K562 (cell line): ENCODE measurements around the gene MRPS24. TPM values are rescaled to one million over a fixed set of nuclear protein-coding genes. Genes with fewer than 3 reads are reported as not detected.
A peak's percentile ranks its signal among the peaks of the same experiment; 100 is the strongest.

Source experiments
- ATAC-seq: fragments of 200-7000 bp; cut with Tn5 transposase; 3 replicates; pipeline ENCODE4 v1.9.1; 2020; ENCODE audit warnings: moderate library complexity
- BruUV-seq: library from RNA; stranded (reverse); fragments of 400-500 nt; replicated peaks from 2 replicates; lab custom pipeline; 2021; lab: Mats Ljungman, UMichigan
- CTCF ChIA-PET: fragments of 300-600 bp; formaldehyde crosslinking; extraction: SDS; loops from one replicate; lab custom pipeline; 2021; ENCODE audit warnings: low intra/inter-chr PET ratio; lab: Yijun Ruan, JAX
- POLR2A ChIA-PET: fragments of 300-600, 350-650 bp; sonication (Branson Sonifier 250); formaldehyde crosslinking; extraction: SDS; loops from one replicate; lab custom pipeline; 2021; ENCODE audit warnings: antibody characterized with exemption, inconsistent platforms; lab: Yijun Ruan, JAX
- DNase-seq, 4 experiments: peaks; one replicate each; pipeline versions ENCODE4 v3.0.0 to v3.0.0-alpha.2; 2011 to 2018; ENCODE audit warnings: low spot score in 3 of 4, mixed read lengths in 3 of 4; ENCODE audit errors: extremely low read depth in 1 of 4
- FAIRE-seq: peaks from 2 replicates; lab custom pipeline; 2011; peaks lifted over from hg19 to GRCh38; lab: Jason Lieb, UNC
- H2AFZ ChIP-seq: 2 replicates; pipeline ENCODE4 v1.6.0; 2011; ENCODE audit warnings: low read depth, low read length, control low read depth, inconsistent platforms
- H3K27ac ChIP-seq: fragments of 200-600 bp; 3 replicates; pipeline ENCODE4 v1.8.0; 2011; ENCODE audit warnings: low read depth, mild to moderate bottlenecking, control low read depth, inconsistent platforms, low read length, moderate library complexity, mixed read lengths; ENCODE audit errors: extremely low read depth
- H3K27me3 ChIP-seq, 2 experiments: fragments of 300-600 bp in 1 of 2; 2 replicates in 1 of 2; 3 replicates in 1 of 2; pipeline versions ENCODE4 v1.6.0 to v1.8.0; 2011; ENCODE audit warnings: inconsistent platforms in 2 of 2, low read length in 2 of 2, mild to moderate bottlenecking in 1 of 2, mixed read lengths in 1 of 2, moderate library complexity in 1 of 2; ENCODE audit not compliant: control insufficient read depth in 2 of 2, insufficient read depth in 2 of 2
- H3K36me3 ChIP-seq: fragments of 300-600 bp; 3 replicates; pipeline ENCODE4 v1.8.0; 2011; ENCODE audit warnings: mild to moderate bottlenecking, low read length, inconsistent platforms; ENCODE audit not compliant: control insufficient read depth, insufficient read depth
- H3K4me1 ChIP-seq, 2 experiments: fragments of 200-600 bp in 1 of 2; replicated peaks in 1 of 2; 2 replicates in 1 of 2; 3 replicates in 1 of 2; pipeline versions ENCODE4 v1.5.1 to v1.8.0; 2011; ENCODE audit warnings: inconsistent platforms in 2 of 2, low read length in 2 of 2, mild to moderate bottlenecking in 1 of 2, mixed read lengths in 1 of 2, moderate library complexity in 1 of 2; ENCODE audit not compliant: control insufficient read depth in 2 of 2, insufficient read depth in 2 of 2
- H3K4me2 ChIP-seq: 2 replicates; pipeline ENCODE4 v1.6.1; 2011; ENCODE audit warnings: low read length, control low read depth, inconsistent platforms, mixed read lengths; ENCODE audit not compliant: insufficient read depth
- H3K4me3 ChIP-seq: fragments of 200-600 bp; sonication (generic), shearing (Covaris generic); 2 replicates; pipeline ENCODE4 v1.5.1; 2016; ENCODE audit warnings: control low read depth, inconsistent platforms
- H3K79me2 ChIP-seq: fragments of 200-600 bp; 3 replicates; pipeline ENCODE4 v1.8.0; 2011; ENCODE audit warnings: low read length, inconsistent platforms; ENCODE audit not compliant: control insufficient read depth, insufficient read depth
- H3K9ac ChIP-seq, 2 experiments: 2 replicates each; pipeline versions ENCODE4 v1.6.0 to v1.6.1; 2011; ENCODE audit warnings: low read depth in 2 of 2, low read length in 2 of 2, control low read depth in 1 of 2, inconsistent platforms in 1 of 2, mild to moderate bottlenecking in 1 of 2, mixed read lengths in 1 of 2; ENCODE audit not compliant: insufficient read depth in 1 of 2
- H3K9me1 ChIP-seq: one replicate; pipeline ENCODE4 v1.6.0; 2011; ENCODE audit warnings: inconsistent platforms, mild to moderate bottlenecking, low read length, moderate library complexity; ENCODE audit not compliant: control insufficient read depth, insufficient read depth
- H3K9me3 ChIP-seq: replicated peaks from 2 replicates; pipeline ENCODE4 v1.5.1; 2011; ENCODE audit warnings: low read depth, low read length, inconsistent platforms; ENCODE audit not compliant: control insufficient read depth, insufficient read depth
- H4K20me1 ChIP-seq: replicated peaks from 2 replicates; pipeline ENCODE4 v1.6.1; 2011; ENCODE audit warnings: low read length, inconsistent platforms, mixed read lengths; ENCODE audit not compliant: control insufficient read depth, insufficient read depth
- KLF6 ChIP-seq: fragments of 250-450 bp; sonication (Bioruptor Pico); IDR thresholded peaks from 2 replicates; pipeline ENCODE4 v1.4.0; 2020; ENCODE audit warnings: mild to moderate bottlenecking, moderate library complexity, borderline replicate concordance
- SPI1 ChIP-seq: IDR thresholded peaks from 2 replicates; pipeline ENCODE4 v1.6.1; 2011; ENCODE audit warnings: low read depth, low read length, control low read depth, borderline replicate concordance
- ZNF41 ChIP-seq: fragments of 250-450 bp; sonication (Bioruptor Pico); conservative IDR thresholded peaks from 2 replicates; pipeline ENCODE4 v1.4.0; 2020; ENCODE audit warnings: mild to moderate bottlenecking
- WGBS: fragments of 100-300 bp; shearing (Covaris generic); methylation state at CpG from one replicate; pipeline ENCODE4 v1.1.6; 2016; ENCODE audit warnings: low coverage, mixed read lengths; ENCODE audit not compliant: insufficient coverage; ENCODE audit errors: missing lambda C conversion rate; 5-methylcytosine and 5-hydroxymethylcytosine counted together
- in situ Hi-C: fragments of 300-500 bp; cut with MboI; formaldehyde crosslinking; loops from 4 replicates; pipeline ENCODE4 v1.15.0; 2018; ENCODE audit warnings: inconsistent platforms, mixed read lengths
- intact Hi-C: fragments of 100-400 bp; cut with micrococcal nuclease; formaldehyde crosslinking; loops from 2 replicates; pipeline ENCODE4 v1.14.2; 2022
- polyA plus RNA-seq, 8 experiments: library from polyadenylated mRNA; depleted of rRNA in 4 of 8; stranded (reverse) in 5 of 8; unstranded in 3 of 8; fragments of >200 nt; fragmentation: Nextera tagmentation in 2 of 8; fragmentation: Illumina TruSeq in 1 of 8; extraction: Ambion mirVana in 2 of 8; extraction: Trizol in 1 of 8; gene quantifications; 2 replicates each; pipeline versions ENCODE4 v1.2.1 to v1.2.3, GENCODE V29; 2011 to 2014; ENCODE audit warnings: inconsistent platforms in 1 of 8, missing spikeins in 1 of 8
- total RNA-seq, 7 experiments: library from RNA; depleted of rRNA in 6 of 7; stranded (reverse); fragments of >200 nt in 6 of 7; fragmentation: Illumina TruSeq in 2 of 7; extraction: Trizol in 2 of 7; gene quantifications; 2 replicates each; pipeline versions ENCODE4 v1.2.1 to v1.2.3, GENCODE V29; 2011 to 2021; ENCODE audit warnings: low replicate concordance in 1 of 7
- TF ChIP-seq, protein P1 (sequence below): fragments of 200-600 bp; sonication (generic); IDR thresholded peaks from one replicate; pipeline ENCODE4 v1.6.1; 2012; ENCODE audit warnings: mild to moderate bottlenecking, low read depth, low read length, inconsistent platforms

MRPS24 gene
- total and polyA plus RNA-seq, 9 of the 15 experiments (the other 6 are each of a cell fraction or from before 2014, with no cell fraction given), result 51.4 to 214 (median 169) TPM

DNA sequence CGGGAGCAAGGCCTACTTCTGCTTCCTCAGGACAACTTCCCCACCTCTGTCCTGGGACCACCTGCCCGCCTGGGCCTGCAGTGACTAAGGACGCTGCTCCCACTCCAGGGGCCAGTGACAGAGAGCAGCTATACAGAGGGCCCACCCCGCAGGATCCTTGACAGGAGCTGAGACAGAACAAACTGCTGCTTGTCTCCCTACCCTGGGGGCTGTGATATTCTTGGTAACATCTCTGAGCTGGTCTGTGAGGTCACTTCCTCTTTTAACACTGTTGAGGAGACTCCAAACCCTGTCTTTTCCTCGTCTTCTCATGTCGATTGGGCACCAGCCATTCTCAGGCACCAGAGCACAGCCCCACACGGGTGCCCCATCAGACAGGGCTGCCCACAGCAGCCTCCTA is 6.9 kb upstream of the MRPS24 start:
- no peak for ATAC-seq
- Histone ChIP-seq H3K9me1 (no peaks in the 10 kb centered on the region), H3K36me3 (peaks cover 59% of the 10 kb centered on the region), H3K4me2 (no peak overlapping the region), H3K4me3 (no peak overlapping the region), H3K27ac (no peak overlapping the region), H3K9me3 (no peaks in the 10 kb centered on the region), H4K20me1 (no peaks in the 10 kb centered on the region; the same call in 1 of the 2 replicates), H3K9ac (no peak overlapping the region), H2AFZ (no peak overlapping the region), H3K79me2 (no peaks in the 10 kb centered on the region), H3K4me1 (peaks cover 16 to 21% of the 10 kb centered on the region in 2 experiments; a peak in 4 of 5 replicates), H3K27me3 (no peaks in the 10 kb centered on the region)
- DNase-seq, result no peak
- in situ Hi-C loops, result no loop called here
- intact Hi-C loops, result no loop called here
- ChIA-PET POLR2A (interaction anchor here (0.7 to 1.9 kb wide), 3 partner anchors 11 to 18 kb away, joined by 3 to 4 read pairs (median 4); no protein-coding TSS in a partner anchor), CTCF (no interaction called here)
- no peak for FAIRE-seq
- no TSS peak for BruUV-seq
- 76% methylated on average over 5 of the region's 7 CpGs for WGBS
- TF ChIP-seq ZNF41 (CRISPR knock-in tag) (no peak), KLF6 (CRISPR knock-in tag) (no peak), SPI1 (peak; percentile 90)
- TF ChIP-seq, protein P1, sequence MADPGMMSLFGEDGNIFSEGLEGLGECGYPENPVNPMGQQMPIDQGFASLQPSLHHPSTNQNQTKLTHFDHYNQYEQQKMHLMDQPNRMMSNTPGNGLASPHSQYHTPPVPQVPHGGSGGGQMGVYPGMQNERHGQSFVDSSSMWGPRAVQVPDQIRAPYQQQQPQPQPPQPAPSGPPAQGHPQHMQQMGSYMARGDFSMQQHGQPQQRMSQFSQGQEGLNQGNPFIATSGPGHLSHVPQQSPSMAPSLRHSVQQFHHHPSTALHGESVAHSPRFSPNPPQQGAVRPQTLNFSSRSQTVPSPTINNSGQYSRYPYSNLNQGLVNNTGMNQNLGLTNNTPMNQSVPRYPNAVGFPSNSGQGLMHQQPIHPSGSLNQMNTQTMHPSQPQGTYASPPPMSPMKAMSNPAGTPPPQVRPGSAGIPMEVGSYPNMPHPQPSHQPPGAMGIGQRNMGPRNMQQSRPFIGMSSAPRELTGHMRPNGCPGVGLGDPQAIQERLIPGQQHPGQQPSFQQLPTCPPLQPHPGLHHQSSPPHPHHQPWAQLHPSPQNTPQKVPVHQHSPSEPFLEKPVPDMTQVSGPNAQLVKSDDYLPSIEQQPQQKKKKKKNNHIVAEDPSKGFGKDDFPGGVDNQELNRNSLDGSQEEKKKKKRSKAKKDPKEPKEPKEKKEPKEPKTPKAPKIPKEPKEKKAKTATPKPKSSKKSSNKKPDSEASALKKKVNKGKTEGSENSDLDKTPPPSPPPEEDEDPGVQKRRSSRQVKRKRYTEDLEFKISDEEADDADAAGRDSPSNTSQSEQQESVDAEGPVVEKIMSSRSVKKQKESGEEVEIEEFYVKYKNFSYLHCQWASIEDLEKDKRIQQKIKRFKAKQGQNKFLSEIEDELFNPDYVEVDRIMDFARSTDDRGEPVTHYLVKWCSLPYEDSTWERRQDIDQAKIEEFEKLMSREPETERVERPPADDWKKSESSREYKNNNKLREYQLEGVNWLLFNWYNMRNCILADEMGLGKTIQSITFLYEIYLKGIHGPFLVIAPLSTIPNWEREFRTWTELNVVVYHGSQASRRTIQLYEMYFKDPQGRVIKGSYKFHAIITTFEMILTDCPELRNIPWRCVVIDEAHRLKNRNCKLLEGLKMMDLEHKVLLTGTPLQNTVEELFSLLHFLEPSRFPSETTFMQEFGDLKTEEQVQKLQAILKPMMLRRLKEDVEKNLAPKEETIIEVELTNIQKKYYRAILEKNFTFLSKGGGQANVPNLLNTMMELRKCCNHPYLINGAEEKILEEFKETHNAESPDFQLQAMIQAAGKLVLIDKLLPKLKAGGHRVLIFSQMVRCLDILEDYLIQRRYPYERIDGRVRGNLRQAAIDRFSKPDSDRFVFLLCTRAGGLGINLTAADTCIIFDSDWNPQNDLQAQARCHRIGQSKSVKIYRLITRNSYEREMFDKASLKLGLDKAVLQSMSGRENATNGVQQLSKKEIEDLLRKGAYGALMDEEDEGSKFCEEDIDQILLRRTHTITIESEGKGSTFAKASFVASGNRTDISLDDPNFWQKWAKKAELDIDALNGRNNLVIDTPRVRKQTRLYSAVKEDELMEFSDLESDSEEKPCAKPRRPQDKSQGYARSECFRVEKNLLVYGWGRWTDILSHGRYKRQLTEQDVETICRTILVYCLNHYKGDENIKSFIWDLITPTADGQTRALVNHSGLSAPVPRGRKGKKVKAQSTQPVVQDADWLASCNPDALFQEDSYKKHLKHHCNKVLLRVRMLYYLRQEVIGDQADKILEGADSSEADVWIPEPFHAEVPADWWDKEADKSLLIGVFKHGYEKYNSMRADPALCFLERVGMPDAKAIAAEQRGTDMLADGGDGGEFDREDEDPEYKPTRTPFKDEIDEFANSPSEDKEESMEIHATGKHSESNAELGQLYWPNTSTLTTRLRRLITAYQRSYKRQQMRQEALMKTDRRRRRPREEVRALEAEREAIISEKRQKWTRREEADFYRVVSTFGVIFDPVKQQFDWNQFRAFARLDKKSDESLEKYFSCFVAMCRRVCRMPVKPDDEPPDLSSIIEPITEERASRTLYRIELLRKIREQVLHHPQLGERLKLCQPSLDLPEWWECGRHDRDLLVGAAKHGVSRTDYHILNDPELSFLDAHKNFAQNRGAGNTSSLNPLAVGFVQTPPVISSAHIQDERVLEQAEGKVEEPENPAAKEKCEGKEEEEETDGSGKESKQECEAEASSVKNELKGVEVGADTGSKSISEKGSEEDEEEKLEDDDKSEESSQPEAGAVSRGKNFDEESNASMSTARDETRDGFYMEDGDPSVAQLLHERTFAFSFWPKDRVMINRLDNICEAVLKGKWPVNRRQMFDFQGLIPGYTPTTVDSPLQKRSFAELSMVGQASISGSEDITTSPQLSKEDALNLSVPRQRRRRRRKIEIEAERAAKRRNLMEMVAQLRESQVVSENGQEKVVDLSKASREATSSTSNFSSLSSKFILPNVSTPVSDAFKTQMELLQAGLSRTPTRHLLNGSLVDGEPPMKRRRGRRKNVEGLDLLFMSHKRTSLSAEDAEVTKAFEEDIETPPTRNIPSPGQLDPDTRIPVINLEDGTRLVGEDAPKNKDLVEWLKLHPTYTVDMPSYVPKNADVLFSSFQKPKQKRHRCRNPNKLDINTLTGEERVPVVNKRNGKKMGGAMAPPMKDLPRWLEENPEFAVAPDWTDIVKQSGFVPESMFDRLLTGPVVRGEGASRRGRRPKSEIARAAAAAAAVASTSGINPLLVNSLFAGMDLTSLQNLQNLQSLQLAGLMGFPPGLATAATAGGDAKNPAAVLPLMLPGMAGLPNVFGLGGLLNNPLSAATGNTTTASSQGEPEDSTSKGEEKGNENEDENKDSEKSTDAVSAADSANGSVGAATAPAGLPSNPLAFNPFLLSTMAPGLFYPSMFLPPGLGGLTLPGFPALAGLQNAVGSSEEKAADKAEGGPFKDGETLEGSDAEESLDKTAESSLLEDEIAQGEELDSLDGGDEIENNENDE, result no peak
